ENCODE measurements around the gene SRBD1. TPM values are rescaled to one million over a fixed set of nuclear protein-coding genes. Genes with fewer than 3 reads are reported as not detected.

The SRBD1 gene
- total and polyA plus RNA-seq, 4 donors, result 4.0 to 22.2 (median 10.0) TPM

DNA sequence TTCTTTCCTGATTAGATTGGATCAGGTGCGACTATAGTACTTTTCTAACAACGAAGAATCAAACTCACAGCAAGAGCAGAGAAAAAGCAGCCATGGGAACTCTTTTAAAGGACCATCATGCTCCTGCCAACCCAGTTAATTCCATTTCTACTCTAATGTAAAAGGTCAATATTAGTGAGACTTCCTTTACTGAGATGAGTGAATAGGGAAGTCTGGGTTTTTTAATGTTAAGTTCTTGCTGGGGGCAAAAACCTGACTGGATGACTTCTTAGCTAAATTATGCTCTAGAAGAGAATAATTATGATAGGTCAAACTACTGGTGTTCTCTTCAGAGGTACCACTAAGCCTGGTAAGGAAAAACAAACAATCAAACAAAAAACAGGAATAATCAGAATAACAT is 8.4 kb downstream of the SRBD1 start:
- Histone ChIP-seq H3K27me3 (ENCODE audit: control insufficient read depth in 4 of 4, insufficient read depth in 4 of 4, low read length in 3 of 4) (no peaks in the 10 kb centered on the region), H3K36me3 (ENCODE audit: control insufficient read depth in 4 of 4, insufficient read depth in 3 of 4, low read depth in 1 of 4, low read length in 3 of 4) (peaks cover 6 to 41% (median 30%) of the 10 kb centered on the region in 4 donors), H3K4me3 (ENCODE audit: low read depth in 1 of 3, low read length in 3 of 3) (no peak overlapping the region), H3K9ac (ENCODE audit: low read depth in 1 of 2, low read length in 2 of 2) (no peak overlapping the region), H3K4me1 (ENCODE audit: control insufficient read depth in 4 of 4, insufficient read depth in 4 of 4, low read length in 3 of 4) (peaks cover 0 to 2% (median 0%) of the 10 kb centered on the region in 4 donors), H3K9me3 (ENCODE audit: control insufficient read depth in 4 of 4, low read length in 3 of 4) (no peaks in the 10 kb centered on the region), H3K27ac (ENCODE audit: low read depth in 1 of 2, low read length in 2 of 2) (no peak overlapping the region)
- 97% methylated on average over 2 of the region's 2 CpGs for WGBS
- no peak for TF ChIP-seq EGR1 (IDR thresholded peaks at IDR 0.05; ENCODE audit: low read depth in 2 of 2)
- no peak for DNase-seq (ENCODE audit: low spot score)

GRCh38 chr2:45598545-45598944 is 12.5 kb downstream of the SRBD1 start:
- DNase-seq (ENCODE audit: low spot score), result no peak
- Histone ChIP-seq H3K9me3 (ENCODE audit: control insufficient read depth in 4 of 4, low read length in 3 of 4) (no peaks in the 10 kb centered on the region), H3K27me3 (ENCODE audit: control insufficient read depth in 4 of 4, insufficient read depth in 4 of 4, low read length in 3 of 4) (no peaks in the 10 kb centered on the region), H3K36me3 (ENCODE audit: control insufficient read depth in 4 of 4, insufficient read depth in 3 of 4, low read depth in 1 of 4, low read length in 3 of 4) (peaks cover 6 to 37% (median 25%) of the 10 kb centered on the region in 4 donors), H3K9ac (ENCODE audit: low read depth in 1 of 2, low read length in 2 of 2) (no peak overlapping the region), H3K27ac (ENCODE audit: low read depth in 1 of 2, low read length in 2 of 2) (no peak overlapping the region), H3K4me3 (ENCODE audit: low read depth in 1 of 3, low read length in 3 of 3) (no peak overlapping the region), H3K4me1 (ENCODE audit: control insufficient read depth in 4 of 4, insufficient read depth in 4 of 4, low read length in 3 of 4) (peaks cover 0 to 1% (median 0%) of the 10 kb centered on the region in 4 donors)
- WGBS, result 88% methylated on average over 4 of the region's 4 CpGs
- no peak for TF ChIP-seq FOXA2 (IDR thresholded peaks at IDR 0.05)

GRCh38 chr2:45596761-45597160 is 14.3 kb downstream of the SRBD1 start:
- 94% methylated on average over 1 of the region's 1 CpG for WGBS
- no peak overlapping the region for H3K4me3 ChIP-seq (ENCODE audit: low read depth in 1 of 3, low read length in 3 of 3)
- no peaks in the 10 kb centered on the region for H3K27me3 ChIP-seq (ENCODE audit: control insufficient read depth in 4 of 4, insufficient read depth in 4 of 4, low read length in 3 of 4)
- DNase-seq (ENCODE audit: low spot score), result no peak
- peaks cover 4 to 34% (median 24%) of the 10 kb centered on the region in 4 donors for H3K36me3 ChIP-seq (ENCODE audit: control insufficient read depth in 4 of 4, insufficient read depth in 3 of 4, low read depth in 1 of 4, low read length in 3 of 4)
- H3K9me3 ChIP-seq (ENCODE audit: control insufficient read depth in 4 of 4, low read length in 3 of 4), result no peaks in the 10 kb centered on the region
- no peak overlapping the region for H3K27ac ChIP-seq (ENCODE audit: low read depth in 1 of 2, low read length in 2 of 2)
- no peak overlapping the region for H3K9ac ChIP-seq (ENCODE audit: low read depth in 1 of 2, low read length in 2 of 2)
- H3K4me1 ChIP-seq (ENCODE audit: control insufficient read depth in 4 of 4, insufficient read depth in 4 of 4, low read length in 3 of 4), result peaks cover 0 to 1% (median 0%) of the 10 kb centered on the region in 4 donors
- TF ChIP-seq GABPA (IDR thresholded peaks at IDR 0.05 in 1 of 2, conservative IDR thresholded peaks at IDR 0.05 in 1 of 2) (no peak), SP1 (IDR thresholded peaks at IDR 0.05) (no peak), JUND (IDR thresholded peaks at IDR 0.05) (no peak), CTCF (IDR thresholded peaks at IDR 0.05; ENCODE audit: low read depth, low read length, missing input control) (no peak), ATF3 (IDR thresholded peaks at IDR 0.05) (no peak)
- TF ChIP-seq, protein P1, sequence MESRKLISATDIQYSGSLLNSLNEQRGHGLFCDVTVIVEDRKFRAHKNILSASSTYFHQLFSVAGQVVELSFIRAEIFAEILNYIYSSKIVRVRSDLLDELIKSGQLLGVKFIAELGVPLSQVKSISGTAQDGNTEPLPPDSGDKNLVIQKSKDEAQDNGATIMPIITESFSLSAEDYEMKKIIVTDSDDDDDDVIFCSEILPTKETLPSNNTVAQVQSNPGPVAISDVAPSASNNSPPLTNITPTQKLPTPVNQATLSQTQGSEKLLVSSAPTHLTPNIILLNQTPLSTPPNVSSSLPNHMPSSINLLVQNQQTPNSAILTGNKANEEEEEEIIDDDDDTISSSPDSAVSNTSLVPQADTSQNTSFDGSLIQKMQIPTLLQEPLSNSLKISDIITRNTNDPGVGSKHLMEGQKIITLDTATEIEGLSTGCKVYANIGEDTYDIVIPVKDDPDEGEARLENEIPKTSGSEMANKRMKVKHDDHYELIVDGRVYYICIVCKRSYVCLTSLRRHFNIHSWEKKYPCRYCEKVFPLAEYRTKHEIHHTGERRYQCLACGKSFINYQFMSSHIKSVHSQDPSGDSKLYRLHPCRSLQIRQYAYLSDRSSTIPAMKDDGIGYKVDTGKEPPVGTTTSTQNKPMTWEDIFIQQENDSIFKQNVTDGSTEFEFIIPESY (IDR thresholded peaks at IDR 0.05), result no peak
